Endothelial cell of umbilical vein (primary cell): ENCODE results near the gene SPEF2.

Source experiments
- EZH2 ChIP-seq: IDR thresholded peaks from 2 replicates; pipeline ENCODE4 v1.6.1; 2012; ENCODE audit warnings: borderline replicate concordance, low read depth, mild to moderate bottlenecking, moderate library complexity, low read length, inconsistent platforms; ENCODE audit not compliant: severe bottlenecking
- FOS ChIP-seq: IDR thresholded peaks from 2 replicates; pipeline ENCODE4 v1.6.1; 2011; ENCODE audit warnings: mild to moderate bottlenecking, low read length, moderate library complexity, borderline replicate concordance; ENCODE audit not compliant: insufficient read depth
- GATA2 ChIP-seq: IDR thresholded peaks from 2 replicates; pipeline ENCODE4 v1.7.0; 2011; ENCODE audit warnings: low read depth, mild to moderate bottlenecking, moderate library complexity, mixed read lengths, low read length; ENCODE audit not compliant: insufficient read length, insufficient read depth
- JUN ChIP-seq: IDR thresholded peaks from 2 replicates; pipeline ENCODE4 v1.6.1; 2011; ENCODE audit warnings: borderline replicate concordance, low read depth; ENCODE audit not compliant: insufficient read length, insufficient read depth
- MYC ChIP-seq: IDR thresholded peaks from one replicate; pipeline ENCODE4 v1.6.1; 2011; ENCODE audit warnings: mild to moderate bottlenecking, low read depth, low read length
- POLR2A ChIP-seq: IDR thresholded peaks from 2 replicates; pipeline ENCODE4 v1.6.1; 2012; ENCODE audit warnings: low read depth, mild to moderate bottlenecking, control low read depth, low read length
- POLR2AphosphoS5 ChIP-seq: IDR thresholded peaks from 2 replicates; pipeline ENCODE4 v1.6.1; 2012; ENCODE audit warnings: low read depth, mild to moderate bottlenecking, control low read depth, low read length, moderate library complexity; ENCODE audit not compliant: insufficient read depth
- TF ChIP-seq, protein P1 (sequence below), 2 donors: IDR thresholded peaks; 1 replicate in 1 of 2; 2 replicates in 1 of 2; pipeline ENCODE4 v1.5.1; 2011; ENCODE audit warnings: low read length in 2 of 2, mild to moderate bottlenecking in 2 of 2, moderate library complexity in 2 of 2, control low read depth in 1 of 2, inconsistent platforms in 1 of 2, low read depth in 1 of 2; ENCODE audit not compliant: insufficient read depth in 1 of 2; ENCODE audit errors: extremely low read depth in 1 of 2

DNA sequence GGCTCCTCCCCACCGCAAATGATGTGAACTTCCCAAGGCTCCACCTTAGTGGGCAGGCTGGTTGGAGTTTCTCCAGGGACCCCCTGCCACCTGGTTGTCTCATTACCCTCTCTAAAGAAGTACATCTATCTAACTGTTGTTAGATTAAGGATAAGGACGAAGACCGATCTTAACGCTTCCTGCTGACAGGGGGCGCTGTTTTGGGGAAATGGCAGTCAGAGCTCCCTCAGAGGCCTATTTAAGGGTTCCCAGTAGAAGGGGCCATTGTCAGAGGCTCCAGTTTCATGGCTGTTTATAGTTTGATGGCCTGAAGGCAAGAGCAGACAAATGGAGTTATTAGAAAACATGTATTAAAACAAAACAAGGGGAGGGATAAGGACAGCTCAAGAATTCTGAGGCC, 100.1 kb downstream of the SPEF2 start:
- TF ChIP-seq, protein P1, sequence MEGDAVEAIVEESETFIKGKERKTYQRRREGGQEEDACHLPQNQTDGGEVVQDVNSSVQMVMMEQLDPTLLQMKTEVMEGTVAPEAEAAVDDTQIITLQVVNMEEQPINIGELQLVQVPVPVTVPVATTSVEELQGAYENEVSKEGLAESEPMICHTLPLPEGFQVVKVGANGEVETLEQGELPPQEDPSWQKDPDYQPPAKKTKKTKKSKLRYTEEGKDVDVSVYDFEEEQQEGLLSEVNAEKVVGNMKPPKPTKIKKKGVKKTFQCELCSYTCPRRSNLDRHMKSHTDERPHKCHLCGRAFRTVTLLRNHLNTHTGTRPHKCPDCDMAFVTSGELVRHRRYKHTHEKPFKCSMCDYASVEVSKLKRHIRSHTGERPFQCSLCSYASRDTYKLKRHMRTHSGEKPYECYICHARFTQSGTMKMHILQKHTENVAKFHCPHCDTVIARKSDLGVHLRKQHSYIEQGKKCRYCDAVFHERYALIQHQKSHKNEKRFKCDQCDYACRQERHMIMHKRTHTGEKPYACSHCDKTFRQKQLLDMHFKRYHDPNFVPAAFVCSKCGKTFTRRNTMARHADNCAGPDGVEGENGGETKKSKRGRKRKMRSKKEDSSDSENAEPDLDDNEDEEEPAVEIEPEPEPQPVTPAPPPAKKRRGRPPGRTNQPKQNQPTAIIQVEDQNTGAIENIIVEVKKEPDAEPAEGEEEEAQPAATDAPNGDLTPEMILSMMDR (IDR thresholded peaks at IDR 0.05; ENCODE audit: extremely low read depth in 1 of 2, insufficient read depth in 1 of 2, low read depth in 1 of 2, low read length in 2 of 2), result no peak
- TF ChIP-seq GATA2 (no peak), POLR2A (no peak), FOS (no peak), EZH2 (no peak), MYC (no peak), POLR2AphosphoS5 (no peak), JUN (no peak)
